ENCODE data around the gene BBS7.

BBS7 gene

GRCh38 chr4:121827853-121828252 lies 42.4 kb downstream of the BBS7 start:
- no peaks in the 10 kb centered on the region for H4K20me1 ChIP-seq (ENCODE audit: insufficient read depth, low read length, poor library complexity, severe bottlenecking)
- peaks cover 8% of the 10 kb centered on the region for H3K79me2 ChIP-seq (ENCODE audit: insufficient read depth, low read length)
- TF ChIP-seq CTCF (conservative IDR thresholded peaks at IDR 0.05; ENCODE audit: low read length): no peak
- TF ChIP-seq EZH2phosphoT487 (IDR thresholded peaks at IDR 0.05; ENCODE audit: borderline replicate concordance): no peak
- no peaks in the 10 kb centered on the region for H3K9me3 ChIP-seq (ENCODE audit: insufficient read depth, low read depth, low read length)
- H3K9ac ChIP-seq (ENCODE audit: low read depth, low read length, poor library complexity, severe bottlenecking): no peak overlapping the region
- H2AFZ ChIP-seq (ENCODE audit: low read length): no peak overlapping the region
- H3K36me3 ChIP-seq (ENCODE audit: insufficient read depth, low read length): no peaks in the 10 kb centered on the region
- H3K9me2 ChIP-seq (replicated peaks; ENCODE audit: low read depth, low read length): no peaks in the 10 kb centered on the region
- no peaks in the 10 kb centered on the region for H3K4me1 ChIP-seq (ENCODE audit: insufficient read depth, low read length, poor library complexity, severe bottlenecking)
- H3K4me3 ChIP-seq (ENCODE audit: low read length, poor library complexity, severe bottlenecking): no peak overlapping the region
- H3K27me3 ChIP-seq (ENCODE audit: insufficient read depth, low read length, poor library complexity, severe bottlenecking): peaks cover 7% of the 10 kb centered on the region
- no peaks in the 10 kb centered on the region for H3F3A ChIP-seq (ENCODE audit: low read depth)
- H3K4me2 ChIP-seq (ENCODE audit: low read depth, low read length, poor library complexity, severe bottlenecking): no peak overlapping the region

- no peaks in the 10 kb centered on the region for H3K9me2 ChIP-seq (replicated peaks; ENCODE audit: low read depth, low read length)
- peak overlapping the region; percentile 50 for H3K4me2 ChIP-seq (ENCODE audit: low read depth, low read length, poor library complexity, severe bottlenecking)
- H4K20me1 ChIP-seq (ENCODE audit: insufficient read depth, low read length, poor library complexity, severe bottlenecking): peaks cover 26% of the 10 kb centered on the region
- H3K9me3 ChIP-seq (ENCODE audit: insufficient read depth, low read depth, low read length): no peaks in the 10 kb centered on the region
- H3K27me3 ChIP-seq (ENCODE audit: insufficient read depth, low read length, poor library complexity, severe bottlenecking): peaks cover 7% of the 10 kb centered on the region
- H3K79me2 ChIP-seq (ENCODE audit: insufficient read depth, low read length): peaks cover 38% of the 10 kb centered on the region
- H3K4me1 ChIP-seq (ENCODE audit: insufficient read depth, low read length, poor library complexity, severe bottlenecking): peaks cover 25% of the 10 kb centered on the region
- TF ChIP-seq EZH2phosphoT487 (IDR thresholded peaks at IDR 0.05; ENCODE audit: borderline replicate concordance): no peak
- TF ChIP-seq CTCF (conservative IDR thresholded peaks at IDR 0.05; ENCODE audit: low read length): no peak
- peak overlapping the region; percentile 30 for H3K4me3 ChIP-seq (ENCODE audit: low read length, poor library complexity, severe bottlenecking)
- H3K9ac ChIP-seq (ENCODE audit: low read depth, low read length, poor library complexity, severe bottlenecking): no peak overlapping the region
- H3F3A ChIP-seq (ENCODE audit: low read depth): no peaks in the 10 kb centered on the region
- H3K36me3 ChIP-seq (ENCODE audit: insufficient read depth, low read length): peaks cover 13% of the 10 kb centered on the region; the same call in 1 of the 2 replicates
- peak overlapping the region; percentile 7; the same call in 1 of the 2 replicates for H2AFZ ChIP-seq (ENCODE audit: low read length)
Observed at GRCh38 chr4:121824950-121825349, 45.3 kb downstream of the BBS7 start.

- Histone ChIP-seq H3K4me1 (ENCODE audit: insufficient read depth, low read length, poor library complexity, severe bottlenecking) (peaks cover 31% of the 10 kb centered on the region), H4K20me1 (ENCODE audit: insufficient read depth, low read length, poor library complexity, severe bottlenecking) (peaks cover 31% of the 10 kb centered on the region), H3K4me3 (ENCODE audit: low read length, poor library complexity, severe bottlenecking) (peak overlapping the region; percentile 95), H3K27me3 (ENCODE audit: insufficient read depth, low read length, poor library complexity, severe bottlenecking) (peaks cover 7% of the 10 kb centered on the region), H3F3A (ENCODE audit: low read depth) (no peaks in the 10 kb centered on the region), H3K9me3 (ENCODE audit: insufficient read depth, low read depth, low read length) (no peaks in the 10 kb centered on the region), H3K36me3 (ENCODE audit: insufficient read depth, low read length) (peaks cover 18% of the 10 kb centered on the region), H3K9ac (ENCODE audit: low read depth, low read length, poor library complexity, severe bottlenecking) (peak overlapping the region; percentile 97), H2AFZ (ENCODE audit: low read length) (peak overlapping the region; percentile 97), H3K79me2 (ENCODE audit: insufficient read depth, low read length) (peaks cover 46% of the 10 kb centered on the region), H3K4me2 (ENCODE audit: low read depth, low read length, poor library complexity, severe bottlenecking) (peak overlapping the region; percentile 80), H3K9me2 (replicated peaks; ENCODE audit: low read depth, low read length) (no peaks in the 10 kb centered on the region)
- no peak for TF ChIP-seq EZH2phosphoT487 (IDR thresholded peaks at IDR 0.05; ENCODE audit: borderline replicate concordance)
- no peak for TF ChIP-seq CTCF (conservative IDR thresholded peaks at IDR 0.05; ENCODE audit: low read length)
Observed at GRCh38 chr4:121824171-121824527, 46.1 kb downstream of the BBS7 start.

Measured in Loucy (cell line).